ENCODE measurements around the gene NAP1L3. TPM values are rescaled to one million over a fixed set of nuclear protein-coding genes. Genes with fewer than 3 reads are reported as not detected.

The NAP1L3 gene
- total RNA-seq, 4 donors from 2014 or later: 1.1 to 1.3 TPM; not detected in 2

GRCh38 chrX:93673869-93674271 lies 492 bp upstream of the NAP1L3 start, which contains the start of gene FAM133A:
Gene FAM133A, plus strand, starts transcription at chrX:93674206. Its CDS starts 35,214 bp downstream, at chrX:93709420.
- H3K9me3 ChIP-seq: no peaks in the 10 kb centered on the region
- H3K4me3 ChIP-seq: peak within 1 kb of the TSS; percentile 10 to 60 (median 38)
- in situ Hi-C loops (cut with MboI; ENCODE audit: low pct_ligation_motif_present in 1 of 4, low pct_unique_long_range_greater_than_20kb in 1 of 4, low sequenced_read_pairs in 3 of 4): no loop called here
- WGBS, 2 donors (ENCODE audit: low coverage in 1 of 2): 0 to 17% methylated on average over 4 to 11 of the region's 11 CpGs
- DNase-seq: no peak
- TF ChIP-seq, protein P1, sequence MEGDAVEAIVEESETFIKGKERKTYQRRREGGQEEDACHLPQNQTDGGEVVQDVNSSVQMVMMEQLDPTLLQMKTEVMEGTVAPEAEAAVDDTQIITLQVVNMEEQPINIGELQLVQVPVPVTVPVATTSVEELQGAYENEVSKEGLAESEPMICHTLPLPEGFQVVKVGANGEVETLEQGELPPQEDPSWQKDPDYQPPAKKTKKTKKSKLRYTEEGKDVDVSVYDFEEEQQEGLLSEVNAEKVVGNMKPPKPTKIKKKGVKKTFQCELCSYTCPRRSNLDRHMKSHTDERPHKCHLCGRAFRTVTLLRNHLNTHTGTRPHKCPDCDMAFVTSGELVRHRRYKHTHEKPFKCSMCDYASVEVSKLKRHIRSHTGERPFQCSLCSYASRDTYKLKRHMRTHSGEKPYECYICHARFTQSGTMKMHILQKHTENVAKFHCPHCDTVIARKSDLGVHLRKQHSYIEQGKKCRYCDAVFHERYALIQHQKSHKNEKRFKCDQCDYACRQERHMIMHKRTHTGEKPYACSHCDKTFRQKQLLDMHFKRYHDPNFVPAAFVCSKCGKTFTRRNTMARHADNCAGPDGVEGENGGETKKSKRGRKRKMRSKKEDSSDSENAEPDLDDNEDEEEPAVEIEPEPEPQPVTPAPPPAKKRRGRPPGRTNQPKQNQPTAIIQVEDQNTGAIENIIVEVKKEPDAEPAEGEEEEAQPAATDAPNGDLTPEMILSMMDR (IDR thresholded peaks at IDR 0.05): no peak
- TF ChIP-seq POLR2A (IDR thresholded peaks at IDR 0.05) (no peak), EP300 (IDR thresholded peaks at IDR 0.05; ENCODE audit: low read depth) (no peak), POLR2AphosphoS5 (IDR thresholded peaks at IDR 0.05) (no peak)
- no peaks in the 10 kb centered on the region for H3K4me1 ChIP-seq
- H3K27ac ChIP-seq: peak within 1 kb of the TSS; percentile 54 to 75 (median 60)
- no peaks in the 10 kb centered on the region for H3K27me3 ChIP-seq
- intact Hi-C loops (cut with DNase I; ENCODE audit: low total_unique reads): no loop called here
- H3K36me3 ChIP-seq: no peaks in the 10 kb centered on the region

DNA sequence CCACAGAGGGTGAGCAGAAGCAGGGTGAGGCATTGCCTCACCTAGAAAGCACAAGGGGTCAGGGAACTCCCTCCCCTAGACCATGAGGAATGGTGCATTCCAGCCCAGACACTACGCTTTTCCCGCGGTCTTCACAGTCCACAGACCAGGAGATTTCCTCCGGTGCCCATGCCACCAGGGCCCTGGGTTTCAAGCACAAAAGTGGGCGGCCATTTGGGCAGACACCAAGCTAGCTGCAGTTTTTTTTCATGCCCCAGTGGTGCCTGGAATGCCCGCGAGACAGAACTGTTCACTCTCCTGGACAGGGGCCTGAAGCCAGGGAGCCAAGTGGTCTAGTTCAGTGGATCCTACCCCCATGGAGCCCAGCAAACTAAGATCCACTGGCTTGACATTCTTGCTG lies 12.8 kb downstream of the NAP1L3 start:
- Histone ChIP-seq H3K27me3 (no peaks in the 10 kb centered on the region), H3K4me1 (no peaks in the 10 kb centered on the region), H3K4me3 (no peak overlapping the region), H3K36me3 (no peaks in the 10 kb centered on the region), H3K27ac (no peak overlapping the region), H3K9me3 (no peaks in the 10 kb centered on the region)
- no peak for TF ChIP-seq EP300 (IDR thresholded peaks at IDR 0.05; ENCODE audit: low read depth)
- TF ChIP-seq, protein P1 (IDR thresholded peaks at IDR 0.05): no peak
- no peak for TF ChIP-seq POLR2AphosphoS5 (IDR thresholded peaks at IDR 0.05)
- no peak for TF ChIP-seq POLR2A (IDR thresholded peaks at IDR 0.05)
- WGBS, 2 donors (ENCODE audit: low coverage in 1 of 2): 79% methylated on average over 6 of the region's 7 CpGs; no CpG with 5 or more reads in 1 of the 2 donors
- in situ Hi-C loops (cut with MboI; ENCODE audit: low pct_ligation_motif_present in 1 of 4, low pct_unique_long_range_greater_than_20kb in 1 of 4, low sequenced_read_pairs in 3 of 4): no loop called here
- no peak for DNase-seq
- intact Hi-C loops (cut with DNase I; ENCODE audit: low total_unique reads): no loop called here

- TF ChIP-seq POLR2A (IDR thresholded peaks at IDR 0.05) (no peak), EP300 (IDR thresholded peaks at IDR 0.05; ENCODE audit: low read depth) (no peak), POLR2AphosphoS5 (IDR thresholded peaks at IDR 0.05) (no peak)
- TF ChIP-seq, protein P1 (IDR thresholded peaks at IDR 0.05): no peak
- no peak for DNase-seq
- in situ Hi-C loops (cut with MboI; ENCODE audit: low pct_ligation_motif_present in 1 of 4, low pct_unique_long_range_greater_than_20kb in 1 of 4, low sequenced_read_pairs in 3 of 4): no loop called here
These were observed 24.0 kb downstream of the NAP1L3 start for GRCh38 chrX:93649381-93649780.

DNA sequence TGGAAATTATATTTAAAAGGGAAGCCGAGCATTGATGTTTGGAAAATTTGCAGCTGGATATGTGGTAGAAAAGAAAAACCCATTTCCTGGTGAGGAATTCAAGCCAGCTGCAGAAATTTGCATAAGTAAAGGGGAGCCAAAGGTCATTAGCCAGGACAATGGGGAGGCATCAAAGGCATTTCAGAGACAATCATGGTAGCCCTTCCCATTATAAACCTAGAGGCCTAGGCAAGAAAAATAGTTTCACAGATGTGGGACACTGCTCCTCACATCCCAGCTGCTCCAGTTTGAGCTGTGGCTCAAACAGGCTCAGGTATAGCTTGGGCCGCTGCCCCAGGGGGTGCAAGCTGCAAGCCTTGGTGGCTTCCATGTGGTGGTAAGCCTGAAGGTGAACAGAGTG lies 35.8 kb downstream of the NAP1L3 start:
- no peaks in the 10 kb centered on the region for H3K9me3 ChIP-seq
- no peaks in the 10 kb centered on the region for H3K27me3 ChIP-seq
- H3K4me1 ChIP-seq: no peaks in the 10 kb centered on the region
- 80% methylated on average over 2 of the region's 2 CpGs; no CpG with 5 or more reads in 1 of the 2 donors for WGBS, 2 donors (ENCODE audit: low coverage in 1 of 2)
- DNase-seq: no peak
- H3K4me3 ChIP-seq: no peak overlapping the region
- no peak for TF ChIP-seq POLR2AphosphoS5 (IDR thresholded peaks at IDR 0.05)
- no peak for TF ChIP-seq EP300 (IDR thresholded peaks at IDR 0.05; ENCODE audit: low read depth)
- TF ChIP-seq, protein P1 (IDR thresholded peaks at IDR 0.05): no peak
- no peak for TF ChIP-seq POLR2A (IDR thresholded peaks at IDR 0.05)
- in situ Hi-C loops (cut with MboI; ENCODE audit: low pct_ligation_motif_present in 1 of 4, low pct_unique_long_range_greater_than_20kb in 1 of 4, low sequenced_read_pairs in 3 of 4): no loop called here
- no peak overlapping the region for H3K27ac ChIP-seq
- intact Hi-C loops (cut with DNase I; ENCODE audit: low total_unique reads): loop anchor here (5.0 kb wide), 1 partner anchor 490 kb away; no protein-coding TSS in a partner anchor
- no peaks in the 10 kb centered on the region for H3K36me3 ChIP-seq

More at GRCh38 chrX:93649381-93649780, 24.0 kb downstream of the NAP1L3 start:
- no peaks in the 10 kb centered on the region for H3K27me3 ChIP-seq
- no peaks in the 10 kb centered on the region for H3K9me3 ChIP-seq
- 62% methylated on average over 1 of the region's 1 CpG; no CpG with 5 or more reads in 1 of the 2 donors for WGBS, 2 donors (ENCODE audit: low coverage in 1 of 2)
- H3K36me3 ChIP-seq: no peaks in the 10 kb centered on the region
- H3K4me3 ChIP-seq: no peak overlapping the region
- H3K4me1 ChIP-seq: no peaks in the 10 kb centered on the region
- intact Hi-C loops (cut with DNase I; ENCODE audit: low total_unique reads): no loop called here
- no peak overlapping the region for H3K27ac ChIP-seq

Other genes with a start within 250 kb of the NAP1L3 start
- gene FAM133A, start 628 bp upstream of the NAP1L3 start, total RNA-seq: not detected